WTC11 (cell line): Measurements from ENCODE around the gene LAMA4.

Experiments
- AFF4 ChIP-seq: sonication (generic); formaldehyde crosslinking; IDR thresholded peaks from 2 replicates; pipeline ENCODE4 v1.8.1; 2023; ENCODE audit warnings: mild to moderate bottlenecking, missing genetic modification reagents, borderline replicate concordance
- ATF3 ChIP-seq: sonication (generic); formaldehyde crosslinking; conservative IDR thresholded peaks from 2 replicates; pipeline ENCODE4 v1.8.1; 2022; ENCODE audit warnings: mild to moderate bottlenecking, missing genetic modification reagents
- CTCF ChIP-seq: fragments of 200-600 bp; IDR thresholded peaks from 2 replicates; pipeline ENCODE4 v1.8.0; 2022; ENCODE audit warnings: antibody characterized with exemption
- E2F5 ChIP-seq: sonication (generic); formaldehyde crosslinking; IDR thresholded peaks from 2 replicates; pipeline ENCODE4 v1.8.1; 2022; ENCODE audit warnings: mild to moderate bottlenecking, moderate library complexity, missing genetic modification reagents
- FOXJ3 ChIP-seq: sonication (generic); formaldehyde crosslinking; IDR thresholded peaks from 2 replicates; pipeline ENCODE4 v1.9.0; 2021; ENCODE audit warnings: missing genetic modification reagents, mild to moderate bottlenecking, borderline replicate concordance
- MAX ChIP-seq: sonication (generic); formaldehyde crosslinking; IDR thresholded peaks from 2 replicates; pipeline ENCODE4 v1.8.0; 2022; ENCODE audit warnings: mild to moderate bottlenecking, missing genetic modification reagents
- TEAD4 ChIP-seq: sonication (generic); formaldehyde crosslinking; IDR thresholded peaks from 2 replicates; pipeline ENCODE4 v1.8.0; 2022; ENCODE audit warnings: mild to moderate bottlenecking, missing genetic modification reagents
- TP53 ChIP-seq: sonication (generic); formaldehyde crosslinking; IDR thresholded peaks from 2 replicates; pipeline ENCODE4 v1.8.1; 2023; ENCODE audit warnings: mild to moderate bottlenecking, missing genetic modification reagents
- ZBTB21 ChIP-seq: sonication (generic); formaldehyde crosslinking; IDR thresholded peaks from 2 replicates; pipeline ENCODE4 v1.8.1; 2023; ENCODE audit warnings: mild to moderate bottlenecking, missing genetic modification reagents, borderline replicate concordance
- ZNF423 ChIP-seq: fragments of 250-450 bp; sonication (Bioruptor Pico); IDR thresholded peaks from 2 replicates; pipeline ENCODE4 v2.1.2; 2022; ENCODE audit warnings: mild to moderate bottlenecking, moderate library complexity

GRCh38 chr6:112223070-112223861, 31.1 kb downstream of the LAMA4 start:
- TF ChIP-seq CTCF: no peak
- no peak for TF ChIP-seq ZNF423 (CRISPR knock-in tag)
- no peak for TF ChIP-seq ATF3 (CRISPR knock-in tag)
- no peak for TF ChIP-seq FOXJ3 (CRISPR knock-in tag)
- no peak for TF ChIP-seq MAX (CRISPR knock-in tag)
- TF ChIP-seq E2F5 (CRISPR knock-in tag): no peak
- TF ChIP-seq TP53 (CRISPR knock-in tag): no peak
- TF ChIP-seq ZBTB21 (CRISPR knock-in tag): no peak
- TF ChIP-seq AFF4 (CRISPR knock-in tag): no peak
- TF ChIP-seq TEAD4 (CRISPR knock-in tag): no peak
